ENCODE results near the gene UBE2E2.

- TF ChIP-seq CTCF (conservative IDR thresholded peaks at IDR 0.05; ENCODE audit: low read length) (no peak), EZH2phosphoT487 (IDR thresholded peaks at IDR 0.05; ENCODE audit: borderline replicate concordance) (no peak)
Observed at GRCh38 chr3:23567917-23568316, 364.8 kb downstream of the UBE2E2 start.
